GM21360 (cell line): ENCODE data around the gene MRPS35.

Source experiments
- ATAC-seq: cut with Tn5 transposase; IDR thresholded peaks from one replicate; pipeline ENCODE4 v1.9.1; 2021; ENCODE audit warnings: mild to moderate bottlenecking, moderate library complexity; ENCODE audit not compliant: unreplicated experiment

Gene MRPS35

DNA sequence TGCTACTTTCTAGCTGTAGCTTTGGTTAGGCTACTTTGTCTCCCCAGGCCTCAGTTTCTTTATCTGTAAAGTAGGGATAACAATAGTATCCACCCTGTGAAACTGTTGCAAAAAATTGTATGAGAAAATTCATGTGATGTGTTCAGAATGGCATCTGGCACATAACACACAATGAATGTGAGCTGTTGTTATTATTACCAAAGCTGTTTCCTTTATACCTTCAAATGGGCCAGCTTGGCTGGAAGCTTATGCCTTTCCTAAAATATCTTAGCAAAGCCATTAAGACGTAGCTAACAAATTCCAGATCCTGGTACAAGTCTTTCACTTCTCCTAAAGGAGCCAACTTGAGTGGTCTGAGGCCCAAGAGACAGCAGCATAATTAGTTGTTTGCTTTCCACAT lies 94.6 kb downstream of the MRPS35 start:
- no peak for ATAC-seq
